Measurements from ENCODE around the gene LANCL1. TPM values are rescaled to one million over a fixed set of nuclear protein-coding genes. Genes with fewer than 3 reads are reported as not detected.
A peak's percentile ranks its signal among the peaks of the same experiment; 100 is the strongest.

The LANCL1 gene
- total RNA-seq, 2 experiments from 2014 or later, result 43.3 to 45.4 TPM

- H3K36me3 Mint-ChIP-seq (ENCODE audit: low read depth), result peaks cover 7% of the 10 kb centered on the region
- H3K9me3 Mint-ChIP-seq (ENCODE audit: low read depth), result peaks cover 15% of the 10 kb centered on the region
- no peak overlapping the region for H3K27ac Mint-ChIP-seq
- ChIA-PET CTCF (interaction anchor here (0.6 to 1.2 kb wide), 2 partner anchors 21 to 140 kb away, joined by 3 to 4 read pairs; no protein-coding TSS in a partner anchor), POLR2A (no interaction called here)
- intact Hi-C loops (cut with DNase I, micrococcal nuclease), result no loop called here
- H3K4me3 Mint-ChIP-seq, result no peak overlapping the region
- no peak for ATAC-seq
- no peak for DNase-seq
- no peaks in the 10 kb centered on the region for H3K27me3 Mint-ChIP-seq
- peaks cover 29% of the 10 kb centered on the region for H3K4me1 Mint-ChIP-seq
These were observed 5.1 kb upstream of the LANCL1 start for GRCh38 chr2:210481601-210482175.

- Mint-ChIP-seq H3K36me3 (ENCODE audit: low read depth) (peaks cover 7% of the 10 kb centered on the region), H3K4me1 (peaks cover 30% of the 10 kb centered on the region), H3K9me3 (ENCODE audit: low read depth) (peaks cover 12% of the 10 kb centered on the region), H3K4me3 (no peak overlapping the region), H3K27ac (no peak overlapping the region), H3K27me3 (no peaks in the 10 kb centered on the region)
- CTCF ChIA-PET, result interaction anchor here (0.9 to 1.4 kb wide), 2 partner anchors 10 to 22 kb away, joined by 3 read pairs; no protein-coding TSS in a partner anchor
- POLR2A ChIA-PET, result no interaction called here
- intact Hi-C loops (cut with DNase I, micrococcal nuclease), result no loop called here
- DNase-seq, result no peak
- ATAC-seq, result no peak
These were observed 4.2 kb upstream of the LANCL1 start for GRCh38 chr2:210480764-210481163.

GRCh38 chr2:210480079-210480478 is 3.5 kb upstream of the LANCL1 start:
- ChIA-PET POLR2A (no interaction called here), CTCF (interaction anchor here (0.9 to 1.4 kb wide), 3 partner anchors 10 to 22 kb away, joined by 3 read pairs; no protein-coding TSS in a partner anchor)
- Mint-ChIP-seq H3K4me3 (no peak overlapping the region), H3K27ac (no peak overlapping the region), H3K27me3 (no peaks in the 10 kb centered on the region), H3K9me3 (ENCODE audit: low read depth) (peaks cover 12% of the 10 kb centered on the region), H3K36me3 (ENCODE audit: low read depth) (peaks cover 7% of the 10 kb centered on the region), H3K4me1 (peaks cover 34% of the 10 kb centered on the region)
- intact Hi-C loops (cut with DNase I, micrococcal nuclease), result no loop called here
- DNase-seq (peak; percentile 7), ATAC-seq (no peak)

GRCh38 chr2:210478661-210479060 is 2.1 kb upstream of the LANCL1 start:
- Mint-ChIP-seq H3K4me3 (peak overlapping the region; percentile 97), H3K9me3 (ENCODE audit: low read depth) (peaks cover 3% of the 10 kb centered on the region), H3K27ac (no peak overlapping the region), H3K27me3 (no peaks in the 10 kb centered on the region), H3K4me1 (peaks cover 44% of the 10 kb centered on the region), H3K36me3 (ENCODE audit: low read depth) (peaks cover 12% of the 10 kb centered on the region)
- ChIA-PET POLR2A (no interaction called here), CTCF (no interaction called here)
- intact Hi-C loops (cut with DNase I, micrococcal nuclease), result loop anchor here in 1 of 2 experiments (5.0 kb wide), 2 partner anchors 306 to 476 kb away; partner anchors contain the start of genes KANSL1L and RPE
- no peak for ATAC-seq
- DNase-seq, result no peak

GRCh38 chr2:210477496-210477895 is 937 bp upstream of the LANCL1 start:
- H3K36me3 Mint-ChIP-seq (ENCODE audit: low read depth), result peaks cover 18% of the 10 kb centered on the region
- intact Hi-C loops (cut with DNase I, micrococcal nuclease), result loop anchor here (2.0 to 5.0 kb wide), 3 partner anchors 305 to 475 kb away; partner anchors contain the start of genes KANSL1L (in 1 of the 2) and RPE (in 1 of the 2)
- H3K4me1 Mint-ChIP-seq, result peaks cover 45% of the 10 kb centered on the region
- peak overlapping the region; percentile 97 for H3K4me3 Mint-ChIP-seq
- H3K9me3 Mint-ChIP-seq (ENCODE audit: low read depth), result no peaks in the 10 kb centered on the region
- no peaks in the 10 kb centered on the region for H3K27me3 Mint-ChIP-seq
- peak overlapping the region; percentile 97 for H3K27ac Mint-ChIP-seq
- CTCF ChIA-PET, result interaction anchor here (1.2 to 1.8 kb wide), 3 partner anchors 9 to 26 kb away, joined by 3 to 6 read pairs (median 4); no protein-coding TSS in a partner anchor
- no peak for ATAC-seq
- POLR2A ChIA-PET, result no interaction called here
- DNase-seq, result peak; percentile 56

GRCh38 chr2:210475706-210476105 is 853 bp downstream of the LANCL1 start:
- Mint-ChIP-seq H3K4me3 (peak overlapping the region; percentile 97), H3K4me1 (peaks cover 43% of the 10 kb centered on the region), H3K27ac (peak overlapping the region; percentile 68), H3K36me3 (ENCODE audit: low read depth) (peaks cover 30% of the 10 kb centered on the region), H3K27me3 (no peaks in the 10 kb centered on the region), H3K9me3 (ENCODE audit: low read depth) (no peaks in the 10 kb centered on the region)
- ChIA-PET POLR2A (no interaction called here), CTCF (interaction anchor here (1.0 kb wide), 1 partner anchor 13 kb away, joined by 3 read pairs; no protein-coding TSS in a partner anchor)
- ATAC-seq (no peak), DNase-seq (no peak)
- intact Hi-C loops (cut with DNase I, micrococcal nuclease), result loop anchor here (1.0 to 5.0 kb wide), 4 partner anchors 303 to 473 kb away; partner anchors contain the start of genes KANSL1L (in 1 of the 2) and RPE (in 1 of the 2)

GRCh38 chr2:210474776-210475175 is 1.8 kb downstream of the LANCL1 start:
- CTCF ChIA-PET, result no interaction called here
- no peak overlapping the region for H3K27ac Mint-ChIP-seq
- POLR2A ChIA-PET, result no interaction called here
- no peak overlapping the region for H3K4me3 Mint-ChIP-seq
- DNase-seq, result no peak
- H3K27me3 Mint-ChIP-seq, result no peaks in the 10 kb centered on the region
- H3K9me3 Mint-ChIP-seq (ENCODE audit: low read depth), result no peaks in the 10 kb centered on the region
- peaks cover 37% of the 10 kb centered on the region for H3K36me3 Mint-ChIP-seq (ENCODE audit: low read depth)
- intact Hi-C loops (cut with DNase I, micrococcal nuclease), result loop anchor here in 1 of 2 experiments (5.0 kb wide), 2 partner anchors 302 to 472 kb away; partner anchors contain the start of genes KANSL1L and RPE
- ATAC-seq, result no peak
- H3K4me1 Mint-ChIP-seq, result peaks cover 35% of the 10 kb centered on the region

- Mint-ChIP-seq H3K4me3 (no peak overlapping the region), H3K4me1 (peaks cover 12% of the 10 kb centered on the region), H3K36me3 (ENCODE audit: low read depth) (peaks cover 55% of the 10 kb centered on the region), H3K9me3 (ENCODE audit: low read depth) (no peaks in the 10 kb centered on the region), H3K27me3 (no peaks in the 10 kb centered on the region), H3K27ac (no peak overlapping the region)
- intact Hi-C loops (cut with DNase I, micrococcal nuclease), result no loop called here
- ChIA-PET CTCF (interaction anchor here (1.7 kb wide), 1 partner anchor 16 kb away, joined by 7 read pairs; no protein-coding TSS in a partner anchor), POLR2A (no interaction called here)
- DNase-seq (no peak), ATAC-seq (no peak)
These were observed 15.2 kb downstream of the LANCL1 start for GRCh38 chr2:210461401-210461800.

GRCh38 chr2:210460322-210461227 is 16.0 kb downstream of the LANCL1 start:
- Mint-ChIP-seq H3K9me3 (ENCODE audit: low read depth) (no peaks in the 10 kb centered on the region), H3K36me3 (ENCODE audit: low read depth) (peaks cover 56% of the 10 kb centered on the region), H3K27ac (no peak overlapping the region), H3K4me1 (peaks cover 12% of the 10 kb centered on the region), H3K27me3 (no peaks in the 10 kb centered on the region), H3K4me3 (no peak overlapping the region)
- DNase-seq (no peak), ATAC-seq (no peak)
- intact Hi-C loops (cut with DNase I, micrococcal nuclease), result no loop called here
- ChIA-PET POLR2A (no interaction called here), CTCF (interaction anchor here (1.0 to 1.7 kb wide), 2 partner anchors 9 to 15 kb away, joined by 3 to 7 read pairs; no protein-coding TSS in a partner anchor)

GRCh38 chr2:210459880-210460279 is 16.7 kb downstream of the LANCL1 start:
- DNase-seq (no peak), ATAC-seq (no peak)
- Mint-ChIP-seq H3K27ac (no peak overlapping the region), H3K27me3 (no peaks in the 10 kb centered on the region), H3K4me1 (peaks cover 12% of the 10 kb centered on the region), H3K4me3 (no peak overlapping the region), H3K36me3 (ENCODE audit: low read depth) (peaks cover 53% of the 10 kb centered on the region), H3K9me3 (ENCODE audit: low read depth) (no peaks in the 10 kb centered on the region)
- POLR2A ChIA-PET, result no interaction called here
- intact Hi-C loops (cut with DNase I, micrococcal nuclease), result no loop called here
- CTCF ChIA-PET, result interaction anchor here (1.0 to 1.7 kb wide), 2 partner anchors 10 to 14 kb away, joined by 3 to 7 read pairs; no protein-coding TSS in a partner anchor

- ATAC-seq (no peak), DNase-seq (no peak)
- POLR2A ChIA-PET, result no interaction called here
- H3K27me3 Mint-ChIP-seq, result no peaks in the 10 kb centered on the region
- no peaks in the 10 kb centered on the region for H3K9me3 Mint-ChIP-seq (ENCODE audit: low read depth)
- H3K36me3 Mint-ChIP-seq (ENCODE audit: low read depth), result peaks cover 57% of the 10 kb centered on the region
- H3K4me3 Mint-ChIP-seq, result no peak overlapping the region
- CTCF ChIA-PET, result interaction anchor here (1.0 kb wide), 1 partner anchor 10 kb away, joined by 3 read pairs; no protein-coding TSS in a partner anchor
- intact Hi-C loops (cut with DNase I, micrococcal nuclease), result no loop called here
- H3K27ac Mint-ChIP-seq, result no peak overlapping the region
- H3K4me1 Mint-ChIP-seq, result peaks cover 12% of the 10 kb centered on the region
These were observed 17.2 kb downstream of the LANCL1 start for GRCh38 chr2:210459407-210459806.

Data from activated CD4-positive, alpha-beta T cell treated with anti-CD3 and anti-CD28 coated beads for 36 hours (primary cell).